ENCODE data around the gene SCGB3A1.

Gene SCGB3A1

DNA sequence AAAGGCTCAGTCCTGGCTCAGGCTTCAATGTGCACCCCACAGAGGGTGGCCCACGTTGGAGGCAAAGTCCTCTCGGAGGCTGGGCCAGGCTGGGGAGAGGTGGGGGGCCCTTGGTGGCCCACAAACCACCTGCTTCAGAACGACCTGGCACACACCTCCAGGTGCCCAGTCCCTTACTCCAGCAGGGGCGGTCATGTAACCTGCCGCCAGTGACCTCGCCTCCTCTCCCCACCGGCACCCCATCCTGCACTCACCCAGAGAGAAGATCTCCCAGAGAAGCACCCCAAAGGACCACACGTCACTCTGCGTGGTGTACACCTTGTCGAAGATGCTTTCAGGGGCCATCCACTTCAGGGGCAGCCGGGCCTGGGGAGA, 22.5 kb upstream of the SCGB3A1 start:
- no peaks in the 10 kb centered on the region for H3K4me1 Mint-ChIP-seq
- no peak for ATAC-seq
- H3K4me3 Mint-ChIP-seq = no peak overlapping the region
- H3K27me3 Mint-ChIP-seq = peaks cover 24% of the 10 kb centered on the region
- no peaks in the 10 kb centered on the region for H3K36me3 Mint-ChIP-seq
- H3K27ac Mint-ChIP-seq = no peak overlapping the region
- no peaks in the 10 kb centered on the region for H3K9me3 Mint-ChIP-seq

DNA sequence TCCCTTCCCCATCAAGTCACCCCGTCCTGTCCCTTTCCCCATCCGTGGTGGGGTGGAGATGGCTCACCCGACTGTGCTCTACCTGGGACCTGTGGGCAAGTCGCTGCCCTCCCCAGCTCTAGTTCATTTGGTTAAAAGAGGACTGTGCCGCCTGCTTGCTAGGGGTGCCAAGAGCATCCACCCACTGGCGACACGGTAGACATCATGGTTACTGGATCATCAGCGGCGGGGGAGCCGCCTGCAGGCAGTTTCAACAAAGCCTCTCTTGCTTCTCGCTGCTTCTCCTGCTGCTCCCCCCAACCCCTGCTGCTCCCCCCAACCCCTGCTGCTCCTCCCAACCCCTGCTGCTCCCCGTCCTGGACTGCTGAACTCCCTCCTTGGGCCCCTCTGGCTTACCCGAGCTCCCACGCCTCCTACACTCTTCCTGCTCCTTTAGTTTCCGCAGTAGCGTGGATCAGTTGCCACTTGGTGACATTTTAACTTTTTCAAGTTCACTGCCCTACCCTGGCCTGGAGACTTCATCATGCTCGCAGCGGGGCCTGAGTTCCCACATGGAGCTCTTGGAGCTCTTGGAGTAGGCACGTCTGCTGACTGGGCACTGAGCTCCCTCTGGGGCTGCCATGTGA, 22.0 kb upstream of the SCGB3A1 start:
- Mint-ChIP-seq H3K36me3 (no peaks in the 10 kb centered on the region), H3K9me3 (no peaks in the 10 kb centered on the region), H3K4me3 (no peak overlapping the region), H3K4me1 (no peaks in the 10 kb centered on the region), H3K27ac (no peak overlapping the region), H3K27me3 (peaks cover 24% of the 10 kb centered on the region)
- ATAC-seq = no peak

DNA sequence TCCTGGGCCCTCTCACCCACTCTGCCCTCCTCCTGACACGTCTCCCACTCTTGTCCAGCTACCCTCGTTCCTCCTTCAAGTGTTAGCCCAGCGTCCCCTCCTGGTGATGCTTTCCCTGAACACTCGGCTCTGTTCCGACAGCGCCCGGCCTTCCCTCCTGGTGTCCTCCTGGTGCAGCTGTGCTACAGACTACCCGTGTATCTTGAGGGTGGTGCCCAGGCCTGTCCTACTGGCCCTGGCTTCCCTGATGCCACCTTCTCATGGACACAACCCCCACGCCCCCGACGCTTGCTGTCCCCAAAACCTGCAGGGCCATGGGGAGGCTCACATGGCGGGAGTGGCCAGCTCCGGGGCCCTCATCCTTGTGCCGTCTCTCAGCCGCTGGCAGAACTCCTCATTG, 21.4 kb upstream of the SCGB3A1 start:
- no peak for ATAC-seq
- Mint-ChIP-seq H3K4me3 (no peak overlapping the region), H3K27me3 (peaks cover 24% of the 10 kb centered on the region), H3K36me3 (no peaks in the 10 kb centered on the region), H3K27ac (no peak overlapping the region), H3K4me1 (no peaks in the 10 kb centered on the region), H3K9me3 (no peaks in the 10 kb centered on the region)

DNA sequence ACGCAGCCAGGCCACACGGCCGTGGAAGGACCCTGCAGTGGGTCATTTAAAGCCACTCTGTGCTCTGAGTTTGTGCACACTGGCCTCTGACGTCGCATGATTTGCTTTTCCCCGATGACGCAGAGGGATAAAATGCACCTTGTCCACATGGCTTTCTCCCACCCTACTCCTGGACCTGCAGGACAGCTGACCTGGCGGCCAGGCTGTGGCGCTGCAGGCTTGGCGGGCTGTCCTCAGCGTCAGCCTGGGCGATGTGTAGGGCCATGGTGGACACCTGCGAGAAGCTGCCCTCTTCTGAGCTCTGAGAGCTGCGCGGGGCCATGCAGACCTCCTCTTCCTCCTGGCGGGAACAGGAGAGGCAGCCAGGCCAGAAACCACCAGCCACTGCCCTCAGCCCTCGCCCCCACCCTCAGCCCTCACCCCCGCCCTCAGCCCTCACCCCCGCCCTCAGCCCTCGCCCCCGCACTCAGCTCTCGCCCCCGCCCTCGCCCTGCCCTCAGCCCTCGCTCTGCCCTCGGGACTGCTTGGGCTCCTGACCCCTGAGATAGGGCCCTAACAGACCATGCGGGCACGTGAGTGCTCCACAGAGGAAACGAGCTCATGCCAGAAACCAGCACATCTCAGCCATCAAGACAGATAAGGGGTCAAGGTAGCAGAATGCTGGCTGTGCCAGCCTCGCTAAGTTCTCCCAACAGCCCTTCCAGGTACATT, 20.0 kb upstream of the SCGB3A1 start:
- H3K27ac Mint-ChIP-seq = no peak overlapping the region
- no peaks in the 10 kb centered on the region for H3K36me3 Mint-ChIP-seq
- H3K4me3 Mint-ChIP-seq = no peak overlapping the region
- peaks cover 2% of the 10 kb centered on the region for H3K4me1 Mint-ChIP-seq
- peaks cover 28% of the 10 kb centered on the region for H3K27me3 Mint-ChIP-seq
- ATAC-seq = no peak
- no peaks in the 10 kb centered on the region for H3K9me3 Mint-ChIP-seq

DNA sequence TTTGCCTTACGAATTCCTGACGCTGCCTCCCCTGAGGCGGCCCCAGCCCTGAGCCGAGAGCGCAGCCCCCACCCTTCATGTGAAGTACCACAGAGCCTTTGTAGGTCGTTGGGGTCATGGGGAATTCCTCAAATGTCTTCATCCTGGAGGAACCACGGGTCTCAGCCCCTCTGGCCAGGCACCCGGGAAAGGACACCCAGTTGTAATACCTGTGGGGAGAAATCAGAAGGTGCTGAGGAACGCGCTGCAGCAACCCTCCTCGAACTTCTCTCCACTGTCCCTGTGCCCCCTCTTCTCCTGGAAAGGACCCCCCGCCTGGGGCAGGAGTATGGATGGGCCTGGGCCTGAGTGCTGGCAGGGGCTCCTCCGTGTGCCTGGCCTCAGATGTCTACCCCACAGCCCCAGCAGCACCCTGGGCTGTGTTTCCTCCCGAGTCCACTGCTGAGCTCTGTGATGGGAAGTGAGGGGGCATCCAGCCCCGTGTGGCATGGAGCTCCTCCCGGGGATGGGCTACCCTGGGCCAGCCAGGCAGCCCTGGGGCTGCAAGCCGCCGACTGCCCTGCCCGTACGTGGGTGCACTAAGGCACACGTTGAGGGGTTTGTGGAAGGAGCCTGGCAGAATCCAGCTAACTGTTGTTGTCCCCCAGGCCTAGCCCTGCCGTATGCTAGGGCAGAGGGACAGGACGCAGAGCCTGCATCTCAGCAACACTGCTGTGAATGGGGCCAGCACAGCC, 18.7 kb upstream of the SCGB3A1 start:
- H3K27me3 Mint-ChIP-seq = peaks cover 33% of the 10 kb centered on the region
- H3K27ac Mint-ChIP-seq = no peak overlapping the region
- H3K9me3 Mint-ChIP-seq = no peaks in the 10 kb centered on the region
- H3K4me3 Mint-ChIP-seq = no peak overlapping the region
- peaks cover 5% of the 10 kb centered on the region for H3K4me1 Mint-ChIP-seq
- no peak for ATAC-seq
- no peaks in the 10 kb centered on the region for H3K36me3 Mint-ChIP-seq

DNA sequence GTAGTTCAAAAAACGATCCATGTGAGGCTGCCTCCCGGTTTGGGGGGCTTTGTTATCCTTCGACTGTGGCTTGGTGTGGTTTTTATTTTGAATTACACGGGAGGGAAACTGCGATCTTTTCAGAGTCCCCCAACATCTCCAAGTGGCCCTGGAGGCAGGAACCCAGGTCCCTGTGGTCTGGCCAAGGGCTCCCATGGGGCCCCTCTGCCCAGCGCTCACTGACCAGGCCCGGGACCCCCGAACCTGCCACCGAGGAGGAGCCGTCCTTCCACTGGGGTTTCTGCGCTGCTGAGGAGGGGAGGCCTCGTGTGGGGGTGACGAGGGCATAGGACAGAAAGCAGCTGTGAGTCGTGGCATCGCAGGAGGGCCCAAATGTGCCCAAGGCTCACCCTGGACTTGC, 18.1 kb upstream of the SCGB3A1 start:
- H3K27me3 Mint-ChIP-seq = peaks cover 33% of the 10 kb centered on the region
- H3K9me3 Mint-ChIP-seq = no peaks in the 10 kb centered on the region
- no peak overlapping the region for H3K4me3 Mint-ChIP-seq
- no peak overlapping the region for H3K27ac Mint-ChIP-seq
- H3K36me3 Mint-ChIP-seq = no peaks in the 10 kb centered on the region
- peaks cover 5% of the 10 kb centered on the region for H3K4me1 Mint-ChIP-seq
- no peak for ATAC-seq

DNA sequence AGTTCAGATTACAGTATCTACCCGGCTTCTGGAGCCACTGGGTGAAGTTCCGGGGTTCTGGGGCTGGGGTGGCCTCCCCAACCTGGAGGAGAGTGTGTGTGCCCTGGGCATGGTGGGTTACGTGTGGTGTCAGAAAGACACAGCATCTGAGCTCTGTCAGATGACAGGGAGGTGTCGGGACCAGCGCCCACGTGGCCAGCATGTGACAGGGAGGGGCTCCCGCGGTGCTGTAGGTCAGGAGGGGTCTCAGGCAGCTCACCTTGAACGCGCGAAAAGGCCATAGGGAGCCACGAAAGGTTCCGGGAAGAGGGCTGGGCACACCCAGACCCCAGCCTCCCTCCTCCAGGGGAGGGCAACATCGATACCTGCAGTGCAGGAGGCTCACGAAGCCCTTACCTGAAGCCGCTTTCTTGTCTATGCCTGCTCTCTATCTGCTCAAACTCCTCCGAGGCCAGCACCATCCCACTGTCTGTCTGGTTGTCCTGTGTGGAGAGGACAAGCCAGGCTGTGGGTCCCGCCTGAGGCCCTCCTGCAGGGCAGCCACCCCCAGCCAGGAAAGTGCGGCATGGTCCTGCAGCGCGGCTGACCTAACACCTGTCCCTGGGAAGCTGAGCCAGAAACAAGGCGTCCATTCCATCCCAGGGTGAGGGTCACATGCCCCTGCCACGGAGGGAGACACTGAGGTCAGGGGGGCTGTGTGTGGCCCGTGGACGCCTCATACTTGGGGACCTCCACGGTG, 17.4 kb upstream of the SCGB3A1 start:
- ATAC-seq = no peak
- peaks cover 5% of the 10 kb centered on the region for H3K4me1 Mint-ChIP-seq
- no peaks in the 10 kb centered on the region for H3K36me3 Mint-ChIP-seq
- H3K27me3 Mint-ChIP-seq = peaks cover 31% of the 10 kb centered on the region
- no peak overlapping the region for H3K4me3 Mint-ChIP-seq
- no peaks in the 10 kb centered on the region for H3K9me3 Mint-ChIP-seq
- no peak overlapping the region for H3K27ac Mint-ChIP-seq

- Mint-ChIP-seq H3K4me3 (no peak overlapping the region), H3K36me3 (no peaks in the 10 kb centered on the region), H3K27ac (no peak overlapping the region), H3K9me3 (no peaks in the 10 kb centered on the region), H3K4me1 (peaks cover 5% of the 10 kb centered on the region), H3K27me3 (peaks cover 24% of the 10 kb centered on the region)
- ATAC-seq = no peak
Measured at GRCh38 chr5:180607861-180608571, 16.7 kb upstream of the SCGB3A1 start.

DNA sequence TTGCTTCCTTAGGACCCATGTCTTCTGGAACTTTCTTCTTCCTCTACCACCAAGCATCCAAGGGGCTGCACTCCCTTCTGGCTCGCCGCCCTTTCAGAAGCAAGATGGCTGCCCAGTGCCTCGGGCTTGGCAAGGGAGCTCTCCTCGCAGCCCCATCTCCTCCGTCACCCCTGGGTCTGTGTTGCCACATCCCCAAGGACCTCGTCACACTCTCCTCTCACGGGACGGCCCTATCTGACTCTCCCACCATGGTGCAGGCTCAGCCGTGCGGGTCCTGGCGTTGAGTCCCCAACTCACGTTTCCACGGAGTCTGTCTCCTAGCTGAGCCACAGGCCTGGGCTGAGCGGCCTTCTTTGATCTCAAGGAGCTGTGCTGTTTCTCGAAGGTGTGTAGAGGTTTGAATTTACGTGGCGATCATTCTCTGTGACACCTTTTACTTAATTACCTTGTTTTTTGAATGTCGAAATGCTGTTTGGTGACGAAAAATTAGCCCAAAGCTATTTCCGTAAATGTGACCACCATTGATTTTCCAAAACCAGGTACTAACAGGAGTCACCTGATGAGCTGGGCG, 15.0 kb upstream of the SCGB3A1 start:
- peaks cover 5% of the 10 kb centered on the region for H3K4me1 Mint-ChIP-seq
- H3K27ac Mint-ChIP-seq = no peak overlapping the region
- no peak for ATAC-seq
- peaks cover 17% of the 10 kb centered on the region for H3K27me3 Mint-ChIP-seq
- no peaks in the 10 kb centered on the region for H3K36me3 Mint-ChIP-seq
- no peaks in the 10 kb centered on the region for H3K9me3 Mint-ChIP-seq
- no peak overlapping the region for H3K4me3 Mint-ChIP-seq

- Mint-ChIP-seq H3K36me3 (no peaks in the 10 kb centered on the region), H3K27ac (no peak overlapping the region), H3K27me3 (peaks cover 18% of the 10 kb centered on the region), H3K4me3 (no peak overlapping the region), H3K4me1 (peaks cover 5% of the 10 kb centered on the region), H3K9me3 (no peaks in the 10 kb centered on the region)
- no peak for ATAC-seq
Measured at GRCh38 chr5:180605554-180606214, 14.4 kb upstream of the SCGB3A1 start.

DNA sequence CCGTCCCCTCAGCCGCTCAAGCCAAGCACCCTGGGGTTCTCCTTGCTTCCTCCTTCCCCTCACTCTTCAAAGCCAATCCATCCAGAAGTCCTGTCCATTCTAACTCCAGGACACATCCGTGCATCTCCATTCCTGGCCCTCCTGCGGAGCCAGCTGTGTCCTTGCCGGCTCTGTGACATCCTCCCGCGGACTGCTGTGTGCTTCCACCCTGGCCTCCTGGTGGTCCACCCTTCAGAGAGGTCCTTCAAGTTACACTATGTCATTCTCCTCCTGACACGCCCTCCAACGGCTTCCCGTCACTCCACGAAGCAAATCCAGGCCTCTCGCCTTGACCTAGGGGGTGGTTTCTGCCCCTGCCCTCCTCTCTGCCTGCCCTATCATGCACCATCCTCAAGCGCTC, 13.0 kb upstream of the SCGB3A1 start:
- Mint-ChIP-seq H3K27ac (no peak overlapping the region), H3K4me1 (peaks cover 5% of the 10 kb centered on the region), H3K27me3 (peaks cover 32% of the 10 kb centered on the region), H3K36me3 (no peaks in the 10 kb centered on the region), H3K9me3 (no peaks in the 10 kb centered on the region), H3K4me3 (no peak overlapping the region)
- no peak for ATAC-seq

- Mint-ChIP-seq H3K27me3 (peaks cover 34% of the 10 kb centered on the region), H3K4me1 (peaks cover 5% of the 10 kb centered on the region)
- ATAC-seq = no peak
Measured at GRCh38 chr5:180603076-180603594, 11.8 kb upstream of the SCGB3A1 start.

GRCh38 chr5:180602481-180603075, 11.3 kb upstream of the SCGB3A1 start:
- H3K4me1 Mint-ChIP-seq = peaks cover 5% of the 10 kb centered on the region
- no peaks in the 10 kb centered on the region for H3K36me3 Mint-ChIP-seq
- no peak overlapping the region for H3K27ac Mint-ChIP-seq
- H3K27me3 Mint-ChIP-seq = peaks cover 32% of the 10 kb centered on the region
- ATAC-seq = no peak
- no peak overlapping the region for H3K4me3 Mint-ChIP-seq
- H3K9me3 Mint-ChIP-seq = no peaks in the 10 kb centered on the region

More at GRCh38 chr5:180603076-180603594, 11.8 kb upstream of the SCGB3A1 start:
- Mint-ChIP-seq H3K9me3 (no peaks in the 10 kb centered on the region), H3K36me3 (no peaks in the 10 kb centered on the region), H3K4me3 (no peak overlapping the region), H3K27ac (no peak overlapping the region)
